Stimulated activated CD4-positive, alpha-beta T cell treated with anti-CD3 and anti-CD28 coated beads, Interleukin-15, amount 100 ng/mL, for 1 hour (primary cell): ENCODE data around the gene KHDRBS1.
"Not testable (repeated sequence)": the region's sequence is repeated elsewhere in the genome, so short reads cannot be mapped to it uniquely, and the experiment has no call there.

Experiments
- DNase-seq, 2 donors: peaks; one replicate each; pipeline ENCODE4 v3.0.0-alpha.2; 2020; ENCODE audit warnings: low read depth in 1 of 2, low spot score in 1 of 2

KHDRBS1 gene

DNA sequence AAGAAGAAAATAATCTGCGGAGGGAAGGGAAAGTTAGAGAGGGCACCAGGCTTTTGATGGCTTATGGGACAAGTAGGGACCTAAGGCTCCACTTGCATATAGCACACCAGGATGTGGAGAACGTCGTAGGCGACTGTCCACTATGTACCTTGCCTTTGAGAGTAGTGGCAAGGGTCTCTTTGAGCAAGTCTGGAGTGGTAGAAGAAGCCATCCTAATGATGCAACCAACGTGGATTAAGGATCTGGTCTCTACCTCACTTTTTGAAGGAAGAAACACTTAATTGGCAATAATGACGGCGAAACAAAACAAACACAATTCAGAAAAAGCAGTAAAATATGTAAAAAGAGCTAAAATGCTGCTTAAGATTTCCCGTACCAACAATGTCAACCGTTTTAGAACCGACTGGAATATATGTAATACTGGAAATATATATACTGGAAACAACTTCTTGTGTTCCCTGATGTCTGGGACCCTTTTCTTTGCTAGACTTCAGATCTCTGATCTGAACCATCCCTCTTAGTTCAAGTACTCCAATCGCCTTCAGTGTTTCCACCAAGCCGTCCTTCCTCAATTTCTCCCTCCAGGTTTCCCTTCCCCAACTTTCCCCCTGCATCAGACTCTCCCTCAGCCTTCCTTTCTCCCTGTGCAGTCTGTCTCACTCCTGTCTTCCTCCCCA lies 821 bp upstream of the KHDRBS1 start:
- no peak for DNase-seq

DNA sequence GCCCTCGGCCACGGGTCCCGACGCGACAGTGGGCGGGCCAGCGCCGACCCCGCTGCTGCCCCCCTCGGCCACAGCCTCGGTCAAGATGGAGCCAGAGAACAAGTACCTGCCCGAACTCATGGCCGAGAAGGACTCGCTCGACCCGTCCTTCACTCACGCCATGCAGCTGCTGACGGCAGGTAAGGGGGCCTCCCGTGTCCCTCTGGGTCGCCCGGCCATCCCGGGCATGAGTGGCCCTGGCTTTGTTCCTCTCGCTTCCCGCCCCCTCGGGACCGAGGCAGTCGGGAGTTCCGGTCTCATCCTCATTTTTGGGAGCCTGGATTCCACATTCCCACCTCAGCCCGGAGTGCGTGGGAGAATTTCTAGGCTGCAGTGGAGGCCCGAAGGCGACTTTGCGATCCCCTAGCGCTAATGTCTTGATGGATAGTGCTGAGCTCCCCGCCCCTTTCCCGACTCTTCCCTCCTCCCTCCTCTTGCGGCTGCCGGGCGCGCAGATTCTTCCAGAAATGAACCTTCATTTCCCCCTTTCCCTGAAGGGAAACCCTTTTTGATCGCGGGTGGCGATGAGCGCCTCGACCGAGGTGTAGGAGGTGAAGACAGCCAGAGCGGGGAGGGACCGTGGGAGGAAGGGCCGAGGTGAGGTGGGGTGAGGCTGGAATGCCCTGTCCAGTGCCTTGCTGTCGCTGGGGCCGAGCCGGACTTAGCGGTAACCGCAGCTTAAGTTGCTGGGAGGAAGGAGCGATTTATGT lies 705 bp downstream of the KHDRBS1 start:
- peak in 1 of 2 donors; percentile 5 for DNase-seq

DNA sequence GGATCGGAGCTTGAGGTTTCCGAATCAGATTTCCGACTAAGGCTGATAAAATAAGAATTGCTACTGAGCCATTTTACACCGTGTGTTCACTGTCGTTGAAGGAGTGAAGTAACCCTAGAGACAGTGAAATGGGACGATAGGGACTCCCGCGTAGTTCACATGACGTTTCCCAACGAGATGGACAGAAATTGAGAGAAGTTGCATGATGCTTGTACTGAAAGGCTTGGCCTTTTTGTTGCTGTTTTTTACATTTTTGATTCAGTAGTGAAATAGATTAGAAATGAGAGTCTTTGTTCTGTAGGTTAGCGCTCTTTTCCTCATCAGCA lies 1.2 kb downstream of the KHDRBS1 start:
- DNase-seq = no peak

DNA sequence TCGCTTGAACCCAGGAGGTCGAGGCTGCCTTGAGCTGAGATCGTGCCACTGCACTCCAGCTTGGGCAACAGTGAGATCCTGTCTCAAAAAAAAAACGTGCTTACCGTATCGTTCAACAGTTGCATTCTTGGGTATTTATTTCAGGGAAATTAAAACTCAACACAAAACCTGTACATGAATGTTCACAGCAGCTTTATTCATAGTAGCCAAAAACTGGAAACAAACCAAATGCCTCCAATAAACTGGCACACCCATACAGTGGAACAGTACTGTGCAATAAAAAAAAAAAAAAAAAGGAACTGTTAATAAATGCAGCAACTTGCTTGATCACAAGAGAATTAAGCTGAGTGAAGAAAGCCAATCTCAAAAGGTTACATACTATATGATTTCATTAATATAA lies 6.7 kb downstream of the KHDRBS1 start:
- no peak for DNase-seq

DNA sequence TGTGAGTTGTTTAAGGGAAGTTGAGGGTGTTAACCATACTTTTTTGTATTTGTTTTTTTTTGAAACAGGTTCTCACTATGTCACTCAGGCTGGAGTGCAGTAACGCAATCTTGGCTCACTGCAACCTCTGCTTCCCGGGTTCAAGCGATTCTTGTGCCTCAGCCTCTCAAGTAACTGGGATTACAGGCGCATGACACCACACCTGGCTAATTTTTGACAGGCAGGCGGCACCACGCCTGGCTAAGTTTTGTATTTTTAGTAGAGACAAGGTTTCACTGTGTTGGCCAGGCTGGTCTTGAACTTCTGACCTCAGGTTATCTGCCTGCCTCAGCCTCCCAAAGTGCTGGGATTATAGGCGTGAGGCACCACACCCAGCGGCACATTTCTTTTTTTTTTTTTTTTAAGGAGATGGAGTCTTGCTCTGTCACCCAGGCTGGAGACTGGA lies 7.9 kb downstream of the KHDRBS1 start:
- DNase-seq = not testable (repeated sequence)

DNA sequence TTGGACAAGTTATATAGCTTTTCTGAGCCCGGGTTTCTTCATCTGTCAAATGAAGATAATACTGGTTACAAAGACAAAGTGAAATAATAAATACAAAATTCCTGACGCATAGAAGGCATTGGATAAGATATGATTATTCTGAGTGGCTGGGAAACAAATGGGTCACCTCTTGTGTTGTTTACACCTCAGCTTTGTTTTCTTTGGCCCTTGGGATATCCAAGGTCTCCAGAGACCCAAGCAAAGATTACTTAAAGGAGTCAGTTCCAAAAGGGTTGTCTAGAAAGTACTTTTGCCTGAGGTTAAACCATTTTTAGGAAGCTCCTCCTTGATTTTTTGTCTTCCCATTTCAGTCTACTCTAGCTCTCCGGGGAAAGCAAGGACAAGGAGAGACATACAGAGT lies 9.7 kb downstream of the KHDRBS1 start:
- DNase-seq = no peak

DNA sequence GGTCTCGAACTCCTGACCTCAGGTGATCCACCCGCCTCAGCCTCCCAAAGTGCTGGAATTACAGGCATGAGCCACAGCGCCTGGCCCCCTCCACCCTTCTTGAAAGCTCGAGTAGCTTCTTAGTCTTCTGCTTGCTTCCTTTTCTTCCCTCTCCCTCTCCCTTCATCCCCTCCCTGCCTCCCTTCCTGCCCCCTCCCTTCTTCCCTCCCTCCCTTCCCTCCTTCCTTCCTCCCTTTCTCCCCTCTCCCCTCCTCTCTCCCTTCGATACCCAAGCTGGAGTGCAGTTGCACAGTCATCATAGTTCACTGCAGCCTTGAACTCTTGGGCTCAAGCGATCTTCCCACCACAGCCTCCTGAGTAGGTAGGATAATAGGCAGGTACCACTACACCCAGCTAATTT lies 11.8 kb downstream of the KHDRBS1 start:
- no peak for DNase-seq

DNA sequence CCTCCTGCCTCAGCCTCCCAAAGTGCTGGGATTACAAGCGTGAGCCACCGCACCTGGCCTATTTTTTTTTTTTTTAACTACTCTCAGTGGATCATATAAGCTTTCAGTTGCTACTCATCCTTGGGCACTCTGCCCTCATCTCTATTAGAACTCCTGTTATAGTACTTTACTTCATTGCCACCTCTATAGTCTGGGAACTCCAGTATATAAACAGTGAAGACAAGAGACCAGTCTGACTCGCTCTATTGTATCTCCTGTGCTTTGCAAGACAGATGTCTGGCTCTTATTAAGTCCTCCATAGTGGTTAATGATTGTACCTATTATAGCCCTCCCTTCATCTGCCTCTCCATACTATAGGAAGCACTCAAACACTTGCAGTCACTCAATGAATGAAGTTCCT lies 15.1 kb downstream of the KHDRBS1 start:
- DNase-seq = no peak

DNA sequence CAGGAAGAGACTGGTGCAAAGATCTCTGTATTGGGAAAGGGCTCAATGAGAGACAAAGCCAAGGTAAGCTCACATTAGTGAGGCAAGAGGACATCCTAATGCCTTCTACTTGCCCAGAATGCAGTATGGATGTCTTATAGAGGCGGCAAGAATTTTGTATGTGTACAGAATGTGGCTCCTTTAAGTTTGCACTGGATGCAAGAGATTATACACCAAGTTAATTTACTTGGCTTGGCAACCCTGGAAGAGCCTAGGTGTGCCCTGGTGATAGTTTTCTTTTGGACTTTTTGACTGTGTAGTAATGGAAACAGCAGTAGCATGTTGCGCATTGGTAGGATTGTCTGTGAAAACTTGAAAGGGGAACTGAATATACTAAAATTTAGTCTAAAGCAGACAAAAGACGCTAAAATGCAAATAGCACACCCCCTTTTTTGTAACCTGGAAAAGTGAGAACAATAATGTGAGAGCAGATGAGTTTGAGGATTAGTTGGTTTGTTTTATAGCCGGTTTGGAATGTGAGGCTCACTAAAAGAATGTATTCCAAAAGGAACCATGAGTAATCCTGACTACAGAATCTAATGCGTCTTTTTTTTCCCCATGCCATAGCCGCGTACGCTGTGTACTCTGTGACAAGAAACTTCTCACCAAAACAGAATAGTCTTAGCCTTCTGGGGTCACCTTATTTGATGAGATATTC lies 18.1 kb downstream of the KHDRBS1 start:
- DNase-seq = no peak

DNA sequence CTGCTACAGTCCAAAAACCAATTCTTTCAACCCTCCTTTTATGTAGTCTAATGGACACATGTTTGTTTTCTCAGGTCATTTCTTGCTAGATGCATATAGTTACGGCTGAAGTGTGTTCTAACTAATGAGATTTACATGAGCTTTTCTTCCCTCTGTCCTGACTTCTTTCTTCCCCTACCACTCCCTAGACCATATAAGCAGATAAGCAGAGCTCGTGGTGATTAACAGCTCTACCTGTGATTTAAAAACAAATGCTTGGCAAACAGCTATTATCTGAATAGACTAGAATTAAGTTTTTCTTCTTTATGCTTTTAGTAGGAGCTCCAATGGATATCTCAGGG lies 18.6 kb downstream of the KHDRBS1 start:
- no peak for DNase-seq

DNA sequence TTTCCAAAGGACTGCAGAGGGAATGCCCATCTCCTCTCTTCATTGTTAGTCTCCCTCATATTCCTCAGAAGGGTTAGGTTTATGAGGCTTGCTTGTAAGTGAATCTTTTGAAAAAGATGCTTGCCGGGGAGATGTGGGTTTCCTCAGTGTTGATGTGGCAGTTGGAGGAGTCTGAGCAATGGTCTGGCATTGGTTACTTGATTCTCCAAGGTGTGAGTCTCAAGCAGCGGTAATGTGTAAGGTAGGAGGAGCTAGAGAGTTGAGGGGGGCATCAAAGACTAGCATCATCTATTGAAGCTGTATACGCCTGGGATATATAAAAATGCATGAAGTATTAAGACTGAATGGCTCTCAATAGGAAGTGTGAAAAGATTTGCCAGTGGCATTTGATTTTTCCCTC lies 21.5 kb downstream of the KHDRBS1 start:
- DNase-seq = no peak

DNA sequence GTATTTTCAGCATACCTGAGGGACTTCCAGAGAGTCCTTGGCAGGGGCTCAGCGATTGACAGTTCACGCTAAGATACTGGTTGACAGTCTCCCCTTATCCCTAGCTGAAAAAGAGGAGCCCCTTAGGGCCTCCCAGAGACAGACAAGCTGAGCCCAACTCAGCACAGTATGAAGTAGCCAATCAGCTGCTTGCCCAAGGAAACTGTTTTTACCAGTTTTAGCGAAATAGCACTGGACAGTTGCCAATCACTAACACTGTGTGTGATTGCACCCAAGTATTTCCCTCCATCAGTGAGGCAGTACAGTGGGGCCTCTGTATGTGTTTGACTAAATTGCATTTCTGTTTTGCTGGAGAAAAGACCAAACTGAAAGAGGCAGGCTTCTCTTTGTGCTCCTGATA lies 27.0 kb downstream of the KHDRBS1 start:
- no peak for DNase-seq

DNA sequence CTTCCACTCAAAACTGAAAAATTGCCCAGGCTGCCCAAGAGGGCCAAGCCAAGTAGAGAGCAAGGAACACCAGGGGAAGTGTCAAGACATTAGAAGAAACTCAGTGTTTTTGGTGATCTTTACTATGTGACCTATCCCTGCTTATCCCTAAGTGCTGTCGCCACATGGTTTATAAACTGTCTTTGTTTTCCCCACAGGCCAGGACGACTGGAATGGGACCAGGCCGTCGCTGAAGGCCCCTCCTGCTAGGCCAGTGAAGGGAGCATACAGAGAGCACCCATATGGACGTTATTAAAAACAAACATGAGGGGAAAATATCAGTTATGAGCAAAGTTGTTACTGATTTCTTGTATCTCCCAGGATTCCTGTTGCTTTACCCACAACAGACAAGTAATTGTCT lies 28.7 kb downstream of the KHDRBS1 start:
- DNase-seq = no peak

DNA sequence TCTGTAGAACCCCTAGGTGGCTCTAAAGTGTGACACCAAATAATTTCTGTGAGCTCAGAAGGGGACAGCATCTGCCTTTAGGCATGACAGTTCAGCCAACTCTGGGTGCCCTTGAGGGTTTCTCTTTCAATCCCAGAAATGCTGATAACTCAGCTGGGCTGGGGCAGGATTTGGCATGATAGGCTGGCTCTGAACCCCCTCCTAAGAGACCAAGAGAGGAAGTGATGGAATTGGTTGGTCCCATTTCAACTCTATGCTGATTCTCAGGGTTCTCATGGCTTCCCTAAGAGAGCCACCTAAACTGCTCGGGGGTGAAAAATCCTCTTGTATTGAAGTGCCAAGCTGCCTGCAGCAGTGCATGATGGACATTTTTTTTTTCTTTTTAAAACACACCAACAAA lies 30.6 kb downstream of the KHDRBS1 start:
- DNase-seq = no peak

DNA sequence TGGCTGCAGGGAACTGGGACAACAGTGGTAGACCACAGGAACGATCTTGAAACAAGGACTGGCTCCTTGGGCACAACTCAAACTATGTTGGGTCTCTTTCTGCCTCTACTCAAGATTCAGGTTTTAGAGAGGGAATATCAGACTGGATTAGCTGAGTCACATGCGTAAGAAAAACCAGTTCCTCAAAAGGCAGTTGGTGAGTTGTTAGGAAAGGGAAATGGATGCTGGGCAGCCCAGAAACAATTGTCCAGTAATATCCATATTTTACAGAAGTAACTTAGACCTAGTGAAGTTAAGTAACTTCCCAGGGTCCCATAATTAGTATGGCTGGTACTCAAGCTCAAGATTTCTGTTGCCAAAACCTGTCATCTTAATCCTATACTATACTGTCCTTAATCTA lies 32.1 kb downstream of the KHDRBS1 start:
- DNase-seq = no peak

DNA sequence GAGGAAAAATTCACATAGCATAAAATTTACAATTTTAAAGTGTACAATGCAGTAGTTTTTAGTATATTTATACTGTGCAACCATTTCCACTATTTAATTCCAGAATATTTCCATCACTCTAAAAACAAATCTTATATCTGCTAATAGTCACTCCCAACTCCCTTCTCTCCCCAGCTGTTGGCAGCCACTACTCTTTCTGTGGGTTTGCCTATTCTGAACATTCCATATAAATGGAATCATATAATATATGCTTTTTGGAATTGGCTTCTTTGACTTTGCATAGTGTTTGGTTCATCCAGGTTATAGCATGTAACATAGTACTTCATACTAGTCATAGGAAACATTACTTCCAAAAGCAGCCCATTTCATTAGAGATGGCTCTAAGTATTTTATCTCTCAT lies 34.0 kb downstream of the KHDRBS1 start:
- no peak for DNase-seq

DNA sequence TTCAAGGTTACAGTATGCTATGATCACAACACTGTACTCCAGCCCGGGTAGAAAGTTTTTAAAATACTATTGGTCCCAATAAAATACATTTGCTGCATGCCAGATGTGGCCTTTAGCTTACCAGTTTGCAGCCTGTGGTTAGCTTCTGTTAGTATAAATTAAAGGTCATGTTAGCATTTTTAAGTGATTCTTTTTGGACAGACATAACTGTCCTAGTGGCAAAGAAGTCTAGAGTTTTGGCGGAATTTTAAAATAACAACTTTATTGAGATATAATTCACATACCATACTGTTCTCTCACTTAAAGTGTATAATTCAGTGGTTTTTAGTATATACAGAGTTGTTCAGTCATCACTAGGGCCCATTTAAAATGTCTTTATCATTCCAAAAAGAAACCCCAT lies 34.8 kb downstream of the KHDRBS1 start:
- no peak for DNase-seq

DNA sequence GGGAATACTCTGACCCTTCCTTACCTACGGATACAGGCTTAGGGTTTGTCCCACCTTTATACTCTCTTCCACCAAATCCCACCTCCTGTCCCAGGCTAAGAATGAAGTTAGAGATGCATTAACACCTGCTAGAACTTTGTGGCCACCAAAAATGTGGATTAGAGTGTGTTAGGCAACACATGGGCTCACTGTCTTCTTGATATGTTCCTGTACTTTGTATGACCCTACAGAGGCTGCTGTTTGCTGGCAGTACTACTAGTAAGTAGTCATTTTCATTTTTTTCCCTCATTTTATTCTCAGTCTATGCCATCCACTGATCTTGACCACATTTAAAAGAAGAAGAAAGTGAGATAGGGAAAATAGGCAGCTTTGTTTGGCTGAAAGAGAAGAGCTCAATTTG lies 38.0 kb downstream of the KHDRBS1 start:
- no peak for DNase-seq

DNA sequence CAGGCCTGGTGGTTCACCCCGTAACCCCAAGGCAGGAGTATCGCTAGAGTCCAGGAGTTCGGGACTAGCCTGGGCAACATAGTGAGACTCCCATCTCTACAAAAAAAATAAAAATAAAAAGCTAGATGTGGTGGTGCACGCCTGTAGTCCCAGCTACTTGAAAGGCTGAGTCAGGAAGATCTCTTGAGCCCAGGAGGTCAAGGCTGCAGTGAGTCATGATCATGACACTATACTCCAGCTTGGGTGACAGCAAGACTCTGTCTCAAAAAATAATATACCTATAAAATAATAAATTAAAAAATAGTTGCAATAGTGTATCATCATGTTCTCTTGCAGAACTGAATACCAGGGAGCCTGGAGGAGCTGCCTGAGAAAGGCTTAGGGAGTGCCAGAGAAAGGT lies 39.2 kb downstream of the KHDRBS1 start:
- DNase-seq = no peak

DNA sequence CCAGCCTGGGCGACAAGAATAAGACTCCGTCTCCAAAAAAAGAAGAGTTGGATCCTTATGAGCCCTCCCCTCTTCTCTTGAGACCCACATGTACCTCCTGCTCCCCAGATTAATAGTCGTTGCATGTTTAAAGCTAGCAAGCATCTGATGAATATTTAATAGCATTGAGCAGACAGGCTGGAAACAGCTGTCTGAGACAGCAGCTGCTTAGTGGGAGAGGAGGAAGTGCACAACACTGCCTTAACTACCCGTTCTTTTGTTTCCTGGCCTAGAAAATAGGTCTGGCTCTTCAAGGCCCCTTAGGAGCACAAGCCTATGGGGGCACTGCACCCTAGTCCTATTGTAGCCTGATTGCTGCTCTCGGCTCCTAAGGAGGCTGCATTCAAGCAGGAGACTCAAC lies 41.7 kb downstream of the KHDRBS1 start:
- no peak for DNase-seq

DNA sequence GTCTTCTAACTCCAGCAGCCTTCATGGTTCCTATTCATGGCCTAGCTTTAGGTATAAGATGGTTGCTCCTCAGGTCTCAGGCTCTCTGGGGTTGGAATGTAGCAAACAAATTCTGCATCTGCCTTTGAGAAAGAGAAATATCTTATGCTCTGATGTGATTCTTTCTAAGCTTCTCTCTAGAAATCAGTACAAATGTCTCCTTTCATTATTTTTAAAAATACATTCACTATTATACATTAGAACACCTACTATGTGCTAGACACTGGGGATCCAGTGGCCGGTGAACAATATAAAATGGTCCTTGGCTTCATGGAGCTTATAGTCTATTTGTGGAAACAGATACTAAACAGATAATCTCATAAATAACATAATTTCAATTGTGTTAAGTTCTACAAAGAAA lies 42.9 kb downstream of the KHDRBS1 start:
- no peak for DNase-seq

DNA sequence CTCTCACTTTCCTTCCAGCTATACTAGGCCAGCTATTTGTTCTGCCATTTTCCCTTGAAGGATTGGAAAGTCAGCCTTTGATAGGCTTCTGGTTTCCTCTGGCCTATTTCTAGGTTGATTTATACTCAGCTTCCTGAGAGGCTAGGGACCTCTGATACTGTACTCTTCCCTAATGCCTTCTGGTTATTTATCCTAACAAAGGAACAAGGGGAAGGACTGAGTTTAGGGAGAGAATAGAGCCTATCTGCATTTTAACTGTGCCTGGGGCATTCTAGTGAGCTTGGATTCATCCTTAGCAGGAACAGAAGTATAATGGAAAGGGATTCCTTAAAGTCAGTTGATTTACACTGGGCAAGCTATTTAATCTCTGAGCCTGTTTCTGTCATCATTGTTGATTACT lies 47.2 kb downstream of the KHDRBS1 start:
- no peak for DNase-seq

DNA sequence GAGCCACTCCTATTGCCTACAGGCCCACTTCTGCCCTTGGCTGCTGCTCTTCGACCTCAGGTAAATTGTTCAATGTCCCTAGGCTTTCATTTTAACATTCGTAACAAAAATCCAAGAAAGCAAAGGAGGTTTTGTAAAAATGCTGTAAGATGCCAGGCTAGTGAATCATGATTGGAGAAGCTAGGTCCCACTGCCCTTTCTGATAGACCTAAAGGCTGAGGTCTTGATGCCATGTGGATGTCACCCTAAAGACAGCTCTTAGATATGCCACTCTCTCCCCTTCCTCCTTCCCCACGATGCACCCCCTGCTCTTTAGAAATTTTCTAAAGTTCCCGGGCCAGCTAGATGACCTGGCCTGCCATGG lies 49.2 kb downstream of the KHDRBS1 start:
- no peak for DNase-seq
